ENCODE data around the gene DEFB131B. TPM values are rescaled to one million over a fixed set of nuclear protein-coding genes. Genes with fewer than 3 reads are reported as not detected.

DEFB131B gene
- total and polyA plus RNA-seq, 9 of the 15 experiments (the other 6 are each of a cell fraction or from before 2014, with no cell fraction given) = not detected

Small RNAs within 50 kb of the gene (small RNA-seq; reads per million reads assigned to genes)
- gene RNA5SP342 = not detected

Other genes starting within 250 kb of the DEFB131B start
Only the 7 nearest of the 9 such genes appear.
- gene DEFB108B, start 45.3 kb upstream of the DEFB131B start, total RNA-seq (2014; rRNA removed) = not detected in 2 replicates
- gene DEFB108B, start 45.3 kb upstream of the DEFB131B start, total RNA-seq (2014; rRNA removed; fragmentation: Illumina TruSeq; extraction: Trizol) = not detected in 2 replicates
- gene DEFB108B, start 45.3 kb upstream of the DEFB131B start, total RNA-seq (2015; rRNA removed; fragmentation: Illumina TruSeq; extraction: Trizol) = not detected in 2 replicates
- not detected in 2 replicates for gene DEFB108B, start 45.3 kb upstream of the DEFB131B start, total RNA-seq (2021)
- not detected in 2 replicates for gene DEFB108B, start 45.3 kb upstream of the DEFB131B start, polyA plus RNA-seq (2011; rRNA removed)
- gene DEFB108B, start 45.3 kb upstream of the DEFB131B start, polyA plus RNA-seq (2014; fragmentation: Illumina TruSeq; extraction: Trizol) = not detected in 2 replicates
- not detected for gene DEFB108B, start 45.3 kb upstream of the DEFB131B start, polyA plus RNA-seq (2014; fragmentation: Nextera tagmentation; extraction: Ambion mirVana)
- gene DEFB108B, start 45.3 kb upstream of the DEFB131B start, polyA plus RNA-seq (2014; rRNA removed) = not detected in 2 replicates
- gene XNDC1N, start 50.1 kb downstream of the DEFB131B start, total RNA-seq (2014; rRNA removed) = 6.8 and 8.2 TPM in 2 replicates
- gene XNDC1N, start 50.1 kb downstream of the DEFB131B start, total RNA-seq (2014; rRNA removed; fragmentation: Illumina TruSeq; extraction: Trizol) = 9.8 and 11.0 TPM in 2 replicates
- 7.7 and 11.4 TPM in 2 replicates for gene XNDC1N, start 50.1 kb downstream of the DEFB131B start, total RNA-seq (2015; rRNA removed; fragmentation: Illumina TruSeq; extraction: Trizol)
- gene XNDC1N, start 50.1 kb downstream of the DEFB131B start, total RNA-seq (2021) = 7.8 and 9.5 TPM in 2 replicates
- gene XNDC1N, start 50.1 kb downstream of the DEFB131B start, polyA plus RNA-seq (2011; rRNA removed) = 9.7 and 10.2 TPM in 2 replicates
- gene XNDC1N, start 50.1 kb downstream of the DEFB131B start, polyA plus RNA-seq (2014; fragmentation: Illumina TruSeq; extraction: Trizol) = 6.4 and 6.8 TPM in 2 replicates
- gene XNDC1N, start 50.1 kb downstream of the DEFB131B start, polyA plus RNA-seq (2014; fragmentation: Nextera tagmentation; extraction: Ambion mirVana) = 10 to 100 TPM in 1 of 2 experiments, 1 to 10 TPM in 1; 9.7 to 11.3 TPM
- gene XNDC1N, start 50.1 kb downstream of the DEFB131B start, polyA plus RNA-seq (2014; rRNA removed) = 11.1 and 11.5 TPM in 2 replicates
- gene RNF121, start 50.6 kb downstream of the DEFB131B start, total RNA-seq (2014; rRNA removed) = 20.5 and 22.9 TPM in 2 replicates
- 16.9 and 17.9 TPM in 2 replicates for gene RNF121, start 50.6 kb downstream of the DEFB131B start, total RNA-seq (2014; rRNA removed; fragmentation: Illumina TruSeq; extraction: Trizol)
- 17.1 and 18.0 TPM in 2 replicates for gene RNF121, start 50.6 kb downstream of the DEFB131B start, total RNA-seq (2015; rRNA removed; fragmentation: Illumina TruSeq; extraction: Trizol)
- gene RNF121, start 50.6 kb downstream of the DEFB131B start, total RNA-seq (2021) = 30.9 and 32.4 TPM in 2 replicates
- gene RNF121, start 50.6 kb downstream of the DEFB131B start, polyA plus RNA-seq (2011; rRNA removed) = 52.9 and 63.4 TPM in 2 replicates
- gene RNF121, start 50.6 kb downstream of the DEFB131B start, polyA plus RNA-seq (2014; fragmentation: Illumina TruSeq; extraction: Trizol) = 30.6 and 32.0 TPM in 2 replicates
- gene RNF121, start 50.6 kb downstream of the DEFB131B start, polyA plus RNA-seq (2014; fragmentation: Nextera tagmentation; extraction: Ambion mirVana) = 10 to 100 TPM in 1 of 2 experiments, 1 to 10 TPM in 1; 8.0 to 11.4 TPM
- 25.8 and 33.5 TPM in 2 replicates for gene RNF121, start 50.6 kb downstream of the DEFB131B start, polyA plus RNA-seq (2014; rRNA removed)
- 2.1 and 2.9 TPM in 2 replicates for gene IL18BP, start 120.5 kb downstream of the DEFB131B start, total RNA-seq (2014; rRNA removed)
- gene IL18BP, start 120.5 kb downstream of the DEFB131B start, total RNA-seq (2014; rRNA removed; fragmentation: Illumina TruSeq; extraction: Trizol) = 2.7 and 3.2 TPM in 2 replicates
- gene IL18BP, start 120.5 kb downstream of the DEFB131B start, total RNA-seq (2015; rRNA removed; fragmentation: Illumina TruSeq; extraction: Trizol) = 3.2 and 3.5 TPM in 2 replicates
- gene IL18BP, start 120.5 kb downstream of the DEFB131B start, total RNA-seq (2021) = 5.2 and 9.4 TPM in 2 replicates
- gene IL18BP, start 120.5 kb downstream of the DEFB131B start, polyA plus RNA-seq (2011; rRNA removed) = 6.4 and 10.7 TPM in 2 replicates
- 6.1 TPM in 2 replicates for gene IL18BP, start 120.5 kb downstream of the DEFB131B start, polyA plus RNA-seq (2014; fragmentation: Illumina TruSeq; extraction: Trizol)
- gene IL18BP, start 120.5 kb downstream of the DEFB131B start, polyA plus RNA-seq (2014; fragmentation: Nextera tagmentation; extraction: Ambion mirVana) = under 1 TPM; 0.34 to 0.35 TPM
- gene IL18BP, start 120.5 kb downstream of the DEFB131B start, polyA plus RNA-seq (2014; rRNA removed) = 6.3 and 7.2 TPM in 2 replicates
- gene NUMA1, start 202.1 kb downstream of the DEFB131B start, total RNA-seq (2014; rRNA removed) = 93.1 and 94.7 TPM in 2 replicates
- 40.3 and 41.4 TPM in 2 replicates for gene NUMA1, start 202.1 kb downstream of the DEFB131B start, total RNA-seq (2014; rRNA removed; fragmentation: Illumina TruSeq; extraction: Trizol)
- 46.9 and 50.4 TPM in 2 replicates for gene NUMA1, start 202.1 kb downstream of the DEFB131B start, total RNA-seq (2015; rRNA removed; fragmentation: Illumina TruSeq; extraction: Trizol)
- 83.1 and 104 TPM in 2 replicates for gene NUMA1, start 202.1 kb downstream of the DEFB131B start, total RNA-seq (2021)
- 51.2 and 72.8 TPM in 2 replicates for gene NUMA1, start 202.1 kb downstream of the DEFB131B start, polyA plus RNA-seq (2011; rRNA removed)
- gene NUMA1, start 202.1 kb downstream of the DEFB131B start, polyA plus RNA-seq (2014; fragmentation: Illumina TruSeq; extraction: Trizol) = 74.2 and 85.9 TPM in 2 replicates
- 1 to 10 TPM; 4.1 to 7.6 TPM for gene NUMA1, start 202.1 kb downstream of the DEFB131B start, polyA plus RNA-seq (2014; fragmentation: Nextera tagmentation; extraction: Ambion mirVana)
- 66.4 and 85.2 TPM in 2 replicates for gene NUMA1, start 202.1 kb downstream of the DEFB131B start, polyA plus RNA-seq (2014; rRNA removed)
- gene LRRC51, start 202.4 kb downstream of the DEFB131B start, total RNA-seq (2014; rRNA removed) = 5.1 and 9.1 TPM in 2 replicates
- 4.8 and 5.1 TPM in 2 replicates for gene LRRC51, start 202.4 kb downstream of the DEFB131B start, total RNA-seq (2014; rRNA removed; fragmentation: Illumina TruSeq; extraction: Trizol)
- 4.2 and 4.7 TPM in 2 replicates for gene LRRC51, start 202.4 kb downstream of the DEFB131B start, total RNA-seq (2015; rRNA removed; fragmentation: Illumina TruSeq; extraction: Trizol)
- 5.1 and 5.2 TPM in 2 replicates for gene LRRC51, start 202.4 kb downstream of the DEFB131B start, total RNA-seq (2021)
- 6.3 and 10.6 TPM in 2 replicates for gene LRRC51, start 202.4 kb downstream of the DEFB131B start, polyA plus RNA-seq (2011; rRNA removed)
- 7.1 and 8.2 TPM in 2 replicates for gene LRRC51, start 202.4 kb downstream of the DEFB131B start, polyA plus RNA-seq (2014; fragmentation: Illumina TruSeq; extraction: Trizol)
- 1 to 10 TPM; 6.9 to 8.6 TPM for gene LRRC51, start 202.4 kb downstream of the DEFB131B start, polyA plus RNA-seq (2014; fragmentation: Nextera tagmentation; extraction: Ambion mirVana)
- gene LRRC51, start 202.4 kb downstream of the DEFB131B start, polyA plus RNA-seq (2014; rRNA removed) = 5.6 and 9.9 TPM in 2 replicates
- gene LAMTOR1, start 224.8 kb downstream of the DEFB131B start, total RNA-seq (2014; rRNA removed) = 86.0 and 124 TPM in 2 replicates
- 71.5 and 84.6 TPM in 2 replicates for gene LAMTOR1, start 224.8 kb downstream of the DEFB131B start, total RNA-seq (2014; rRNA removed; fragmentation: Illumina TruSeq; extraction: Trizol)
- 77.4 and 80.0 TPM in 2 replicates for gene LAMTOR1, start 224.8 kb downstream of the DEFB131B start, total RNA-seq (2015; rRNA removed; fragmentation: Illumina TruSeq; extraction: Trizol)
- gene LAMTOR1, start 224.8 kb downstream of the DEFB131B start, total RNA-seq (2021) = 66.4 and 71.3 TPM in 2 replicates
- gene LAMTOR1, start 224.8 kb downstream of the DEFB131B start, polyA plus RNA-seq (2011; rRNA removed) = 62.6 and 76.1 TPM in 2 replicates
- 104 and 110 TPM in 2 replicates for gene LAMTOR1, start 224.8 kb downstream of the DEFB131B start, polyA plus RNA-seq (2014; fragmentation: Illumina TruSeq; extraction: Trizol)
- 10 to 100 TPM; 91.1 to 97.5 TPM for gene LAMTOR1, start 224.8 kb downstream of the DEFB131B start, polyA plus RNA-seq (2014; fragmentation: Nextera tagmentation; extraction: Ambion mirVana)
- 85.3 and 93.5 TPM in 2 replicates for gene LAMTOR1, start 224.8 kb downstream of the DEFB131B start, polyA plus RNA-seq (2014; rRNA removed)

All from K562 (cell line).